ENCODE results near the gene POLR2L.

The POLR2L gene

GRCh38 chr11:875769-876301 lies 33.5 kb upstream of the POLR2L start:
- no peak for DNase-seq (ENCODE audit: low spot score)
- no peak for TF ChIP-seq CTCF (IDR thresholded peaks at IDR 0.05)
- no peak overlapping the region for H3K4me3 ChIP-seq
- no peak overlapping the region for H3K27ac ChIP-seq

- no peak overlapping the region for H3K4me3 ChIP-seq
- no peak for TF ChIP-seq CTCF (IDR thresholded peaks at IDR 0.05)
- H3K27ac ChIP-seq: no peak overlapping the region
- DNase-seq (ENCODE audit: low spot score): no peak
These were observed 32.9 kb upstream of the POLR2L start for GRCh38 chr11:875203-875602.

- H3K4me3 ChIP-seq: no peak overlapping the region
- no peak for DNase-seq (ENCODE audit: low spot score)
- TF ChIP-seq CTCF (IDR thresholded peaks at IDR 0.05): no peak
- H3K27ac ChIP-seq: no peak overlapping the region
These were observed 31.4 kb upstream of the POLR2L start for GRCh38 chr11:873706-874105.

- DNase-seq (ENCODE audit: low spot score): no peak
- Histone ChIP-seq H3K4me3 (no peak overlapping the region), H3K27ac (no peak overlapping the region)
- no peak for TF ChIP-seq CTCF (IDR thresholded peaks at IDR 0.05)
These were observed 30.5 kb upstream of the POLR2L start for GRCh38 chr11:872799-873198.

GRCh38 chr11:871472-871871 lies 29.1 kb upstream of the POLR2L start:
- Histone ChIP-seq H3K27ac (no peak overlapping the region), H3K4me3 (no peak overlapping the region)
- no peak for DNase-seq (ENCODE audit: low spot score)
- TF ChIP-seq CTCF (IDR thresholded peaks at IDR 0.05): no peak

- no peak for DNase-seq (ENCODE audit: low spot score)
- H3K27ac ChIP-seq: no peak overlapping the region
- H3K4me3 ChIP-seq: no peak overlapping the region
- no peak for TF ChIP-seq CTCF (IDR thresholded peaks at IDR 0.05)
These were observed 28.1 kb upstream of the POLR2L start for GRCh38 chr11:870418-870817.

GRCh38 chr11:870127-870413 lies 27.7 kb upstream of the POLR2L start:
- DNase-seq (ENCODE audit: low spot score): no peak
- Histone ChIP-seq H3K4me3 (no peak overlapping the region), H3K27ac (no peak overlapping the region)
- TF ChIP-seq CTCF (IDR thresholded peaks at IDR 0.05): no peak
